T-helper 17 cell (primary cell): ENCODE results near the gene POLDIP2. TPM values are rescaled to one million over a fixed set of nuclear protein-coding genes. Genes with fewer than 3 reads are reported as not detected.

Experiments
- ATAC-seq: fragments of 150-1000 bp; cut with Tn5 transposase; 2 replicates; pipeline ENCODE4 v1.10.0; 2021; ENCODE audit warnings: mild to moderate bottlenecking, moderate library complexity
- DNase-seq, 3 donors: peaks; one replicate each; pipeline versions ENCODE4 v3.0.0 to v3.0.0-alpha.2; 2020 to 2021
- H3K9me3 ChIP-seq: one replicate; pipeline ENCODE4 v1.7.0; 2013; ENCODE audit warnings: low read length, mild to moderate bottlenecking; ENCODE audit not compliant: control insufficient read depth, poor library complexity, severe bottlenecking
- H3K27ac Mint-ChIP-seq: one replicate; pipeline ENCODE4 v1.8.0; 2022; ENCODE audit warnings: mild to moderate bottlenecking, moderate library complexity, mixed read lengths
- H3K27me3 Mint-ChIP-seq: one replicate; pipeline ENCODE4 v1.8.0; 2022; ENCODE audit warnings: mixed read lengths
- H3K36me3 Mint-ChIP-seq: one replicate; pipeline ENCODE4 v1.8.0; 2022; ENCODE audit warnings: low read depth, mixed read lengths
- H3K4me1 Mint-ChIP-seq: one replicate; pipeline ENCODE4 v1.8.0; 2022; ENCODE audit warnings: mild to moderate bottlenecking, mixed read lengths
- H3K4me3 Mint-ChIP-seq: one replicate; pipeline ENCODE4 v1.8.0; 2022; ENCODE audit warnings: mild to moderate bottlenecking, moderate library complexity, mixed read lengths
- total RNA-seq, 4 donors: library from RNA in 2 of 4; stranded (reverse) in 2 of 4; gene quantifications; one replicate each; pipeline ENCODE4 v1.2.3 and lab custom pipeline; 2022 to 2026

Gene POLDIP2
- total RNA-seq, 2 donors from 2014 or later: 24.6 to 30.7 TPM

DNA sequence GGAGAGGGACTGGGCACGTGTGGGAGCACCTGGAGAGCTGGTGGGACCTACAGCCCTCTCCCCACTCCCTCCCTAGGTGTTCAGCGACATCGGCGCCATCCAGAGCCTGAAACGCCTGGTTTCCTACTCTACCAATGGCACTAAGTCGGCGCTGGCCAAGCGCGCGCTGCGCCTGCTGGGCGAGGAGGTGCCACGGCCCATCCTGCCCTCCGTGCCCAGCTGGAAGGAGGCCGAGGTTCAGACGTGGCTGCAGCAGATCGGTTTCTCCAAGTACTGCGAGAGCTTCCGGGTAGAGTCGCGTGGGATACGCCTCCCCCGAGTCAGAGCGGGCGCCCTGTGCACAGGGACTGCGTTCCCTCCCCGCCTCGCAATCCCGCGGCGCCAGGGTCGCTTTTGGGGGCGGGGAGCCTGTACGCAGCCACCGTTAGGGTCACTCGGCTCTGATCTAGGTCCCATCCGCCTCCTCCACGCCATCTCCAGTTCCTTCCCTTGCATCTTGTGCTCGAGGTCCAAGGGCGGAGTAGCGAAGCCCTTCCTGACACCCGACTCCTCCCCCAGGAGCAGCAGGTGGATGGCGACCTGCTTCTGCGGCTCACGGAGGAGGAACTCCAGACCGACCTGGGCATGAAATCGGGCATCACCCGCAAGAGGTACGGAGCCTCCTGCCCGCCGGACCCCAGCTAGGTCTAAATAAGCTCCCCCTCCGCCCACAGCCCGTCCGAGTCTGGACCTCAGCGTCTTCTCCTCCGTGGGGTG, 27.1 kb upstream of the POLDIP2 start:
- peak overlapping the region; percentile 94 for H3K4me3 Mint-ChIP-seq
- H3K4me1 Mint-ChIP-seq: peaks cover 22% of the 10 kb centered on the region
- H3K27ac Mint-ChIP-seq: peak overlapping the region; percentile 91
- DNase-seq (peak in 2 of 3 donors; percentile 46), ATAC-seq (peak; percentile 94)
- no peaks in the 10 kb centered on the region for H3K9me3 ChIP-seq
- H3K36me3 Mint-ChIP-seq: peaks cover 2% of the 10 kb centered on the region
- H3K27me3 Mint-ChIP-seq: no peaks in the 10 kb centered on the region

DNA sequence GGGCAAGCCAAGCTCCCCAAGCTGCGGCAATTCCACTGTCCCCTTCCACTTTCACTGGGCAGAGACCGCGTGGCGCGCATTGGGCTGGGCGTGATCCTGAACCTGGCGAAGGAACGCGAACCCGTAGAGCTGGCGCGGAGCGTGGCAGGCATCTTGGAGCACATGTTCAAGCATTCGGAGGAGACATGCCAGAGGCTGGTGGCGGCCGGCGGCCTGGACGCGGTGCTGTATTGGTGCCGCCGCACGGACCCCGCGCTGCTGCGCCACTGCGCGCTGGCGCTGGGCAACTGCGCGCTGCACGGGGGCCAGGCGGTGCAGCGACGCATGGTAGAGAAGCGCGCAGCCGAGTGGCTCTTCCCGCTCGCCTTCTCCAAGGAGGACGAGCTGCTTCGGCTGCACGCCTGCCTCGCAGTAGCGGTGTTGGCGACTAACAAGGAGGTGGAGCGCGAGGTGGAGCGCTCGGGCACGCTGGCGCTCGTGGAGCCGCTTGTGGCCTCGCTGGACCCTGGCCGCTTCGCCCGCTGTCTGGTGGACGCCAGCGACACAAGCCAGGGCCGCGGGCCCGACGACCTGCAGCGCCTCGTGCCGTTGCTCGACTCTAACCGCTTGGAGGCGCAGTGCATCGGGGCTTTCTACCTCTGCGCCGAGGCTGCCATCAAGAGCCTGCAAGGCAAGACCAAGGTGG, 24.0 kb upstream of the POLDIP2 start:
- Mint-ChIP-seq H3K36me3 (peaks cover 7% of the 10 kb centered on the region), H3K27me3 (no peaks in the 10 kb centered on the region), H3K4me1 (peaks cover 29% of the 10 kb centered on the region), H3K27ac (no peak overlapping the region), H3K4me3 (no peak overlapping the region)
- ATAC-seq: no peak
- DNase-seq: no peak
- H3K9me3 ChIP-seq: no peaks in the 10 kb centered on the region

- no peak overlapping the region for H3K4me3 Mint-ChIP-seq
- no peak for ATAC-seq
These were observed 22.8 kb upstream of the POLDIP2 start for GRCh38 chr17:28379814-28380801.

DNA sequence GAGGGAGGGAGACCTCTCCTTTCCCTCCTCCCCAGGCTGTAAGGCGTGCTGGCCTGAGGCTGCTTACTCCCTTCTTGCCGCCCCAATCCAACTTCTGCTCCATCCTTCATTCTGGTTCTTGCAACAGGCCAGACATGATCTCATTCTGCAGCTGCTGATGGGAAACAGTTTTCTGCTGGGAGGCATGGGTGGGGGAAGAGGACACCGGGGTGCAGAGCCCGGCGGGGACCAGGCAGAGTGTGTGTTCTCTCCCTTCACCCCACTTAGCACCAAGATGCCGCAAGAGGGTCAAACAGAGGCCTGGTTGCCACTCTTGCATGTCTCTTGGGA, 15.6 kb upstream of the POLDIP2 start:
- peaks cover 13% of the 10 kb centered on the region for H3K4me1 Mint-ChIP-seq
- peak overlapping the region; percentile 97 for H3K4me3 Mint-ChIP-seq
- peak overlapping the region; percentile 60 for H3K27ac Mint-ChIP-seq

More at GRCh38 chr17:28379814-28380801, 22.8 kb upstream of the POLDIP2 start:
- Mint-ChIP-seq H3K27me3 (no peaks in the 10 kb centered on the region), H3K4me1 (peaks cover 23% of the 10 kb centered on the region), H3K36me3 (peaks cover 7% of the 10 kb centered on the region), H3K27ac (no peak overlapping the region)
- DNase-seq: no peak
- H3K9me3 ChIP-seq: no peaks in the 10 kb centered on the region

GRCh38 chr17:28372203-28372944, 15.0 kb upstream of the POLDIP2 start:
- ATAC-seq (no peak), DNase-seq (no peak)
- H3K27me3 Mint-ChIP-seq: no peaks in the 10 kb centered on the region
- H3K4me3 Mint-ChIP-seq: peak overlapping the region; percentile 97
- H3K9me3 ChIP-seq: no peaks in the 10 kb centered on the region
- H3K27ac Mint-ChIP-seq: peak overlapping the region; percentile 60
- H3K36me3 Mint-ChIP-seq: no peaks in the 10 kb centered on the region
- H3K4me1 Mint-ChIP-seq: peaks cover 13% of the 10 kb centered on the region

More for the DNA sequence above, 15.6 kb upstream of the POLDIP2 start:
- Mint-ChIP-seq H3K27me3 (no peaks in the 10 kb centered on the region), H3K36me3 (no peaks in the 10 kb centered on the region)
- DNase-seq (no peak), ATAC-seq (no peak)
- no peaks in the 10 kb centered on the region for H3K9me3 ChIP-seq

- ATAC-seq (peak; percentile 89), DNase-seq (peak; percentile 63 to 81 (median 73))
- Mint-ChIP-seq H3K4me1 (peaks cover 13% of the 10 kb centered on the region), H3K27ac (peak within 1 kb of the TSS; percentile 85), H3K36me3 (no peaks in the 10 kb centered on the region), H3K4me3 (peak within 1 kb of the TSS; percentile 97), H3K27me3 (no peaks in the 10 kb centered on the region)
- H3K9me3 ChIP-seq: no peaks in the 10 kb centered on the region
These were observed 14.2 kb upstream of the POLDIP2 start, which contains the start of gene SARM1 for GRCh38 chr17:28371245-28372202. Gene SARM1, plus strand, starts transcription at chr17:28371694. Its CDS starts 339 bp downstream, at chr17:28372033.

- Mint-ChIP-seq H3K4me3 (peak overlapping the region; percentile 97), H3K36me3 (no peaks in the 10 kb centered on the region), H3K27me3 (no peaks in the 10 kb centered on the region), H3K4me1 (peaks cover 13% of the 10 kb centered on the region), H3K27ac (peak overlapping the region; percentile 85)
- DNase-seq: no peak
- ATAC-seq: no peak
- no peaks in the 10 kb centered on the region for H3K9me3 ChIP-seq
These were observed 13.4 kb upstream of the POLDIP2 start for GRCh38 chr17:28370744-28371103.

GRCh38 chr17:28370035-28370743, 12.9 kb upstream of the POLDIP2 start, which contains the start of gene VTN:
Gene VTN, minus strand, starts transcription at chr17:28370307. Its CDS starts 104 bp downstream, at chr17:28370203.
- H3K36me3 Mint-ChIP-seq: no peaks in the 10 kb centered on the region
- H3K27me3 Mint-ChIP-seq: no peaks in the 10 kb centered on the region
- DNase-seq (no peak), ATAC-seq (no peak)
- H3K9me3 ChIP-seq: no peaks in the 10 kb centered on the region
- H3K4me1 Mint-ChIP-seq: peaks cover 13% of the 10 kb centered on the region
- peak within 1 kb of the TSS; percentile 97 for H3K4me3 Mint-ChIP-seq
- H3K27ac Mint-ChIP-seq: peak within 1 kb of the TSS; percentile 85

GRCh38 chr17:28369684-28370034, 12.3 kb upstream of the POLDIP2 start:
- Mint-ChIP-seq H3K36me3 (no peaks in the 10 kb centered on the region), H3K4me3 (no peak overlapping the region), H3K4me1 (peaks cover 11% of the 10 kb centered on the region), H3K27ac (no peak overlapping the region), H3K27me3 (no peaks in the 10 kb centered on the region)
- no peak for DNase-seq
- ATAC-seq: no peak
- H3K9me3 ChIP-seq: no peaks in the 10 kb centered on the region

GRCh38 chr17:28368915-28369683, 11.8 kb upstream of the POLDIP2 start:
- Mint-ChIP-seq H3K27me3 (no peaks in the 10 kb centered on the region), H3K4me3 (no peak overlapping the region), H3K36me3 (no peaks in the 10 kb centered on the region), H3K27ac (no peak overlapping the region), H3K4me1 (peaks cover 11% of the 10 kb centered on the region)
- no peaks in the 10 kb centered on the region for H3K9me3 ChIP-seq
- no peak for ATAC-seq
- no peak for DNase-seq
